Uterus (tissue), 2 donors: ENCODE measurements around the gene SMAD5.

Source experiments
- POLR2A ChIP-seq, 2 donors: fragments of 450-650 bp; IDR thresholded peaks; one replicate each; pipeline ENCODE4 v1.6.1; 2016; ENCODE audit warnings: antibody characterized with exemption in 2 of 2, mild to moderate bottlenecking in 1 of 2, moderate library complexity in 1 of 2
- TF ChIP-seq, protein P1 (sequence below), 4 experiments: fragments of 200-600 bp in 2 of 4; fragments of 450-650 bp in 2 of 4; sonication (generic) in 2 of 4; IDR thresholded peaks; one replicate each; pipeline ENCODE4 v1.5.1; 2016 to 2019; ENCODE audit warnings: antibody characterized with exemption in 4 of 4, mild to moderate bottlenecking in 2 of 4, moderate library complexity in 1 of 4

- no peak for TF ChIP-seq POLR2A (IDR thresholded peaks at IDR 0.05)
- TF ChIP-seq, protein P1, sequence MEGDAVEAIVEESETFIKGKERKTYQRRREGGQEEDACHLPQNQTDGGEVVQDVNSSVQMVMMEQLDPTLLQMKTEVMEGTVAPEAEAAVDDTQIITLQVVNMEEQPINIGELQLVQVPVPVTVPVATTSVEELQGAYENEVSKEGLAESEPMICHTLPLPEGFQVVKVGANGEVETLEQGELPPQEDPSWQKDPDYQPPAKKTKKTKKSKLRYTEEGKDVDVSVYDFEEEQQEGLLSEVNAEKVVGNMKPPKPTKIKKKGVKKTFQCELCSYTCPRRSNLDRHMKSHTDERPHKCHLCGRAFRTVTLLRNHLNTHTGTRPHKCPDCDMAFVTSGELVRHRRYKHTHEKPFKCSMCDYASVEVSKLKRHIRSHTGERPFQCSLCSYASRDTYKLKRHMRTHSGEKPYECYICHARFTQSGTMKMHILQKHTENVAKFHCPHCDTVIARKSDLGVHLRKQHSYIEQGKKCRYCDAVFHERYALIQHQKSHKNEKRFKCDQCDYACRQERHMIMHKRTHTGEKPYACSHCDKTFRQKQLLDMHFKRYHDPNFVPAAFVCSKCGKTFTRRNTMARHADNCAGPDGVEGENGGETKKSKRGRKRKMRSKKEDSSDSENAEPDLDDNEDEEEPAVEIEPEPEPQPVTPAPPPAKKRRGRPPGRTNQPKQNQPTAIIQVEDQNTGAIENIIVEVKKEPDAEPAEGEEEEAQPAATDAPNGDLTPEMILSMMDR (IDR thresholded peaks at IDR 0.05) = no peak
These were observed 47.9 kb upstream of the SMAD5 start for GRCh38 chr5:136084698-136085097.
